ENCODE results near the gene TNNI2. TPM values are rescaled to one million over a fixed set of nuclear protein-coding genes. Genes with fewer than 3 reads are reported as not detected.

TNNI2 gene
- total and polyA plus RNA-seq, 9 donors, result 0.41 to 1.2 (median 0.66) TPM; not detected in 5

DNA sequence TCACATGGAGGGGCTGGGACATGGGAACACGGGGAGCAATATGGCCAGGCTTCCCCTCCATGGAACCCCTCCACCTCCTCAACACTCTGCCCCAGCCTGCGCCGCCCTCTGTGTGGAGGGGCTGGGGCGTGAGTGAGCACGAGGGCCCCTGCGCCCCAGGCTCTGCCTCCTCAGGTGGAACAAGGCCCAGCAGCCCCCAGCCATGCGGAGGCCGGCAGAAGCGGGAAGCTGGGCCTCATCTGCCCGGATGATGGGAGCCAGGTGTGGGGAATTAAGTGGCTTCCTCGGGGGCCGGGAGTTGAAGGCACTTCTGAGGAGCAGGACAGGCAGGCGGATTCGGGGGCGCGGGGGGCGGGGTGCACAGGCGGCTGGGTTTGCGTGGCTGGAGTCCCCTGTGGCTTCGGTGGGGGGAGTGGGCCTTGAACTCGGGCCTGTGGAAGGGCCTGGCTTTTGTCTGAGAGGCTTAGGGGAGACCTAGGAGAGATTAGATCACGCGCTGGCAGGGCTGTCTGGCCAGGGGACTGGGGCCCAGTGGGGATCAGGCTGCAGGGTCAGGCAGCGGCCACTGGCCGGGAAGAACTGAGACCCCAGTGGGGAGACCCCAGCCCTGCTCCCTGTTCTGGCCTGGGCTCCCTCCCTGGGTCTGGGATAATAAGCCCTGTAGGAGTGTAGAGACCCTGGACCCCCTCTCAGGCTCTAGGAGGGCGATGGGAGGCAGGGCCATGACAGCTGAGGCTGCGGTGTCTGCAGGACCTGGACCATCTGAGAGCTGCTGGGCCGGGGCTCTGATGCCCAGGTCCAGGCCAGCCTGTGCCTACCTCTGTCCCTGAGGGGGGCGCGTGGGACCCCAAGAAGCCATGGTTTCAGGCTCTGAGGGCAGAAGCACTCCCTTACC is 39.6 kb downstream of the TNNI2 start:
- no peak overlapping the region for H3K4me3 ChIP-seq
- intact Hi-C loops (cut with DNase I), result no loop called here
- peak in 3 of 5 donors; percentile 16 to 60 (median 23) for DNase-seq
- H3K27me3 ChIP-seq, result no peaks in the 10 kb centered on the region
- peaks cover 2% of the 10 kb centered on the region for H3K4me1 ChIP-seq (ENCODE audit: insufficient read depth)
- H3K27ac ChIP-seq, result no peak overlapping the region
- no peaks in the 10 kb centered on the region for H3K36me3 ChIP-seq
- TF ChIP-seq POLR2A (IDR thresholded peaks at IDR 0.05), result no peak
- no peak for TF ChIP-seq EP300 (IDR thresholded peaks at IDR 0.05)
- TF ChIP-seq, protein P1, sequence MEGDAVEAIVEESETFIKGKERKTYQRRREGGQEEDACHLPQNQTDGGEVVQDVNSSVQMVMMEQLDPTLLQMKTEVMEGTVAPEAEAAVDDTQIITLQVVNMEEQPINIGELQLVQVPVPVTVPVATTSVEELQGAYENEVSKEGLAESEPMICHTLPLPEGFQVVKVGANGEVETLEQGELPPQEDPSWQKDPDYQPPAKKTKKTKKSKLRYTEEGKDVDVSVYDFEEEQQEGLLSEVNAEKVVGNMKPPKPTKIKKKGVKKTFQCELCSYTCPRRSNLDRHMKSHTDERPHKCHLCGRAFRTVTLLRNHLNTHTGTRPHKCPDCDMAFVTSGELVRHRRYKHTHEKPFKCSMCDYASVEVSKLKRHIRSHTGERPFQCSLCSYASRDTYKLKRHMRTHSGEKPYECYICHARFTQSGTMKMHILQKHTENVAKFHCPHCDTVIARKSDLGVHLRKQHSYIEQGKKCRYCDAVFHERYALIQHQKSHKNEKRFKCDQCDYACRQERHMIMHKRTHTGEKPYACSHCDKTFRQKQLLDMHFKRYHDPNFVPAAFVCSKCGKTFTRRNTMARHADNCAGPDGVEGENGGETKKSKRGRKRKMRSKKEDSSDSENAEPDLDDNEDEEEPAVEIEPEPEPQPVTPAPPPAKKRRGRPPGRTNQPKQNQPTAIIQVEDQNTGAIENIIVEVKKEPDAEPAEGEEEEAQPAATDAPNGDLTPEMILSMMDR (IDR thresholded peaks at IDR 0.05), result no peak
- 84 to 89% (median 84%) methylated on average over 29 to 30 of the region's 30 CpGs for WGBS, 3 donors
- H3K9me3 ChIP-seq, result no peaks in the 10 kb centered on the region

DNA sequence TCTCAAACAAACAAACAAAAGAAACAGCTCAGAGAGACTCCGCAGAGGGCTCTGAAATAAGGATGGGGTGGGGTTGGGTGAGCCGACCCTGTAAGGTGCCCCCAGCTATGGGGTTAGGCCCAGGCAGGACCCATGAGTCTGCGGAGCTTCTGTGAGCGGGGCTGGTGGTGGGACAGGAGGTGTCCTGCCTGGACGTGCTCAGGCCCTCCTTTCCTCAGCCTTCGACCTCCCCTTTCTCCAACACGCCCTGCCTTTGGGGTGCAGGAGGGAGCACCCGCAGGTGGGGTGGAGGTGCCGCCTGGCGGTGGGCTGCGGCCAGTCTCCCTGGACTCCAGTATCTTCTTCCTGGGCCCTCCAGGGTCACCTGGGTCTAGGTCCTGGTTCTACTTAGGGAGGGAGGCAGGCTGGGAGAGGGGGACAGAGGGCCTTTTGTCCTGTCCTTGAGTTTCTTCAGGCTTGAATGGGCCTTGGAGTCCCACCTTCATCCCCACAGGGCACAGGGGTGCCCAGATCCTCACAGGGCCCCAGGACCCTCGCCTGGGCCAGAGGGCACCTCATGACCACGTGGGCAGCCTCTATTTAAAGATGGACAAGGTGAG is 40.7 kb downstream of the TNNI2 start:
- peak in 3 of 5 donors; percentile 7 to 39 (median 13) for DNase-seq
- Histone ChIP-seq H3K36me3 (no peaks in the 10 kb centered on the region), H3K27me3 (no peaks in the 10 kb centered on the region), H3K27ac (no peak overlapping the region), H3K4me1 (ENCODE audit: insufficient read depth) (peaks cover 2% of the 10 kb centered on the region), H3K4me3 (no peak overlapping the region), H3K9me3 (no peaks in the 10 kb centered on the region)
- WGBS, 3 donors, result 84 to 94% (median 88%) methylated on average over 13 of the region's 13 CpGs
- intact Hi-C loops (cut with DNase I), result no loop called here
- TF ChIP-seq, protein P1 (IDR thresholded peaks at IDR 0.05), result no peak
- no peak for TF ChIP-seq POLR2A (IDR thresholded peaks at IDR 0.05)
- TF ChIP-seq EP300 (IDR thresholded peaks at IDR 0.05), result no peak

DNA sequence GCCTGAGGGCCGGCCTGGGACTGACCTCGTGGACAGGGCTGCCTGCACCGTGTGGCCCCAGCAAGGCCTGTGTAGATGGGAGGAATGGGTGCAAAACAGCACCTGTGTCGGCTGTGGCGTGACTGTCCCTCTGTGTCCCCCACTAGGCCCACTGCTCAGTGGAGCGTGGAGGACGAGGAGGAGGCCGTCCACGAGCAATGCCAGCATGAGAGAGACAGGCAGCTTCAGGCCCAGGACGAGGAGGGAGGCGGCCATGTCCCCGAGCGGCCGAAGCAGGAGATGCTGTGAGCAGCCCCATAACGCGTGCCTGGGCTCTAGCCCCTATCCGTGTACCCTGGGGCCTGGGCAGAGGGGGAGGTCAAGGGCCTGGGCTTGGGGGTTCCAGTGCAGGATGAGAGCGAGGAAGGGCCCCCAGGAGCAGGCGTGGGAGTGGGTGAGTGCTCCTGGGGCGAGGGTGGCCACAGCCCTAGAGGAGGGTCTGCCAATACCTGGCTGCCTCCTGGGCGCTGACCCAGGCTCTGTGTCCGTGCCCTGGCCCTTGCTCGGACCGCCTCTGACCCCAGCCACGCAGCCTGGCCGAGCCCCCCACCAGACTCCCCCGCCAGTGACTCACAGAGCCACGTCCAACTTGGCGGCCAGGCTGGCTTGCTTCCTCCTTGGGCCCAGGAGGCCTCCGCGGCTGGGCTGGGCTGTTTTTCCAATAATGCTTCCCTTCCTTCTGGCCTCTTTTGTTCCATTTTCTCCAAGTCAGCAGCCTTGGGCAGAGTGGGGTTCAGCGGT is 41.4 kb downstream of the TNNI2 start:
- peak; percentile 51 to 82 (median 55) for DNase-seq
- H3K27me3 ChIP-seq, result no peaks in the 10 kb centered on the region
- H3K27ac ChIP-seq, result peak overlapping the region; percentile 16 to 75
- WGBS, 3 donors, result 72 to 77% (median 77%) methylated on average over 25 to 32 of the region's 32 CpGs
- TF ChIP-seq, protein P1 (IDR thresholded peaks at IDR 0.05), result no peak
- TF ChIP-seq EP300 (IDR thresholded peaks at IDR 0.05) (no peak), POLR2A (IDR thresholded peaks at IDR 0.05) (no peak)
- no peak overlapping the region for H3K4me3 ChIP-seq
- H3K4me1 ChIP-seq (ENCODE audit: insufficient read depth), result peaks cover 2% of the 10 kb centered on the region
- no peaks in the 10 kb centered on the region for H3K36me3 ChIP-seq
- intact Hi-C loops (cut with DNase I), result loop anchor here in 3 of 4 donors (5.0 kb wide), 5 partner anchors 37 to 272 kb away; partner anchors contain the start of genes TNNI2 (in 1 of the 3) and TNNT3 (in 1 of the 3)
- H3K9me3 ChIP-seq, result no peaks in the 10 kb centered on the region
